NCI-H1417 (cell line): Measurements from ENCODE around the gene ZNRF3.
"Not testable (repeated sequence)": the region's sequence is repeated elsewhere in the genome, so short reads cannot be mapped to it uniquely, and the experiment has no call there.

Source experiments
- DNase-seq, 3 experiments: peaks; one replicate each; lab custom pipeline; 2025; lab: John Stamatoyannopoulos, UW

The ZNRF3 gene

GRCh38 chr22:28984482-28985158 lies 101.2 kb downstream of the ZNRF3 start:
- no peak for DNase-seq

DNA sequence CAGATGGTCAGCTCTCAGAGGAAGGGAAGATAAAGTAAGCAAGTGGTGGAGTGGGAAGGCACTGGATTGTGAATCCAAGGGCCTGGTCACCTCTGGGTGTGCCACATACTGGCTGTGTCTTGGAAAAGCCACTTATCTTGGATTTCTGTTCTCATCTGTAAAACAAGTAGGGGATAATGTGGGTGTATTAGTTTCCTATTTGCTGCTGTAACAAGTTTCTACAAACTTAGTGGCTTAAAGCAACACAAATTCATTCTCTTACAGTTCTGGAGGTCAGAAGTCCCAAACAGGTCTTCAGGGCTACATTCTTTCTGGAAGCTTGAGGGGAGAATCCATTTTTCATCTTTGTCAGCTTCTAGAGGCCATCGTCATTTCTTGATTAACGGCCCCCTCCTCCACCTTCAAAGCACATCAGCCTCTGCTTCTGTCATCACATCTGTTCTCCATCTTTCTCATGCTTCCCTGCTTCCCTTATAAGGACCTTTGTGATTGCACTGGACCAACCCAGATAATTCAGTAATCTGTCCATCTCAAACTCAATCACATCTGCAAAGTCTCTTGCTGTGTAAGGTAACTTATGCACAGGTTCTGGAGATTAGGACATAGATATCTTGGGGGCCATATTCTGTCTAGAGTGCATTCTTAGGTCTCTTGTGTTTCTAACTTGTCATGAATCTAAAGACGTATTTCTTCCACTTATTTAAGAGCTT lies 102.4 kb downstream of the ZNRF3 start:
- DNase-seq: no peak

DNA sequence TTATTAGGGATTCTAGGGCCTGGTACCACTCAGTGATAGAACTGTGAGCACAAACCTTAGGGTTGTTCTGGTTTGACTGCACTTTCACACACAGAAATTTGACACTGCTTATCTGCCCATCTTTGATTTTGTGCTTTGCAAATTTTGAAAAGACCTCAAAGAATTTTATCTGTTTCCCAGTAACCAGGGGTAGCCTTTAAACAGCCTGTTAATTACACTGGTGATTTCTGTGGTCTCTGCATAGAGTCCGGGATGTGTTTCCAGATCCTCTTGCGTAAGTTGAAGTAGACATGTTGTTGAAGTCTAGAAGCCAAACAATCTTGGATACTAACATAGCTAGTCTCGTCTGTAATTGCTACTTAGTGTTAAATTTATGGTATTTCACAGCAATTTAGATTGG lies 103.0 kb downstream of the ZNRF3 start:
- no peak for DNase-seq

DNA sequence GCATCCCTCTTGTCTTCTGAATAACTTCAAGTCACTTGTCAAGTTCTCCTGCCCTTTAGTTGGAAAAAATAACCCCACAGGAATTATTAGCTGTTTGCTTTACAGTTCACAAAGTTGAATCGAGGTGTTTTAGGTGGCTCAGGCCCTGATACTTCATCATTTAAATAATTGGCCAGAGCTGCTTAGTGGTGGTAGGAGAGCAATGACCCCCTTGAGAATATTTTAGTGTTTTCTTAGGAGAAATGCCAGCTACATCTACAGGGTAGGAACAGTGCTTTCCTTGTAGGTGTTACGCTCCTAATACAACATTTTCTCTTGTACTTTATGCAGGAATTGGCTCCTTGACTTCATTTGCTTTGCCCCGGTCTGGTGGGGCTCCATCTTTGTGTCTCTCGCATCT lies 105.1 kb downstream of the ZNRF3 start:
- DNase-seq: no peak

- DNase-seq: no peak
Measured at GRCh38 chr22:28989035-28989464, 105.7 kb downstream of the ZNRF3 start.

DNA sequence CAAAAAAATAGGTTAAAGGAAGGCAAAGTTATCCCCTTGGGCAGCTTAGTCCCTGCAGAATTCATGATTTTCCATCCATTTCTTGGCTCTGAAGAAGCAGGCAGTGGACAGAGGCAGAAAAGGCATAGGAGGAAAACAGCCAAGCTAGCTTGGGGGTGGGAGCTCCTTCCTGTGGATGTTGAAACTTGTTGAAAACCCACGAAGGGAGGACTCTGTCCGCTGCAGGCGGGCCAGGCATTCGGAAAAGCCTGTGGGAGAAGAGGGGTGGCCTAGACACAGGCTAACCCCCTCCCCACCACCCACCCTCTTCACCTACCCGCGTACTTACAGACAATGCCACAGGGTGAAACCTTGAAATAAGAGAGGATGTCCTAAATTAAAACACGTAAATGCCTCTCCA lies 106.1 kb downstream of the ZNRF3 start:
- no peak for DNase-seq

- no peak for DNase-seq
Measured at GRCh38 chr22:28989912-28990311, 106.5 kb downstream of the ZNRF3 start.

- peak in 1 of 3 experiments; percentile 22 for DNase-seq
Measured at GRCh38 chr22:28992565-28993356, 109.4 kb downstream of the ZNRF3 start.

DNA sequence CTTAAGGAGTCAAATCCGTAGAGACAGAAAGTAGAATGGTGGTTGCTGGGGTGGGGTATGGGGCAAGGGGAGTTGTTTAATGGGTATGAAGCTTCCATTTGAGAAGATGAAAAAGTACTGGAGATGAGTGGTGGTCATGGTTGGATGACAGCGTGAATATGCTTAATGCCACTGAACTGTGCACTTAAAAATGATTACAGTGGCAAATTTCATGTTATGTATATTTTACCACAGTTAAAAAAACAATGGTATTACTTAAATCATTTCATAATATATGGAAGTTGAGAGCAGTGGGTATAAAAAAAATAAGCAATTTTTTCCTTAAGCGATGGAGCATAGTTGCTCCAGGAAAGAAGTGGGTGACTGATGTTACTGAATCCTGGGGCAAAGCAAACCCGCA lies 111.2 kb downstream of the ZNRF3 start:
- DNase-seq: peak in 1 of 3 experiments; percentile 65

DNA sequence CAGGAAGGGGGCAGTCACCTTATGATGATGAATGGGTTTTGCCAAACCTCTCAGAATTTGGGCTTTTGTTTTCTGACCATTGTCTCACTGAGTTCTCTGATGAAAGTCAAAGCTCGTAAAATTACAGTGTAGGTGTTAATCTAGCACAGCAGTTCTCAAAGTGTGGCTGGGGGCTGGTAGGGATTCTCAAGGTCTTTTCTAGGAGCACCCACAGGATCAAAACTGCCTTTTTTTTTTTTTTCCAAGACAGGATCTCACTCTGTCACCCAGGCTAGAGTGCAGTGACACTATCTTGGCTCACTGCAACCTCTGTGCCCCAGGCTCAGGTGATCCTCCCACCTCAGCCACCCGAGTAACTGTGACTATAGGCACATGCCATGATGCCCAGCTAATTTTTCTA lies 112.2 kb downstream of the ZNRF3 start:
- DNase-seq: no peak

DNA sequence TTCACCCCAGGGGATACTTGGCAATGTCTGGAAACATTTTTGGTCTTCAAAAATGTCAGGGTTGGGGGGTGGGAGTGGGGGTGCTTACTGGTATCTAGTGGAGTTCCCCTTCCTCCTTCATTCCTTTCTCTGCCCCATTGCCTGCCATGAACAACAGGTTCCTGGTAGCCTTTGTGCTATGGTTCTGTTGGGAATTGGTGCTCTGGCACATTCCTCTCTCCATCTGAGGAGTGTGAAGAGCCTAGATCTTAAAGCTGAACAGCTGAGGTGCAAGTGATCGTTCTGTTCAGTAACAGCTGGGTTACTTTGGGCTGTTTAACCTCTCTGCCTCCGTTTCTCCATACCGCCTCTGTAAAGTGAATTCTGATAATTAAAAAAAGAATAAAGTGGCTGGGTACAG lies 114.0 kb downstream of the ZNRF3 start:
- DNase-seq: no peak

- DNase-seq: no peak
Measured at GRCh38 chr22:28998681-28999080, 115.3 kb downstream of the ZNRF3 start.

DNA sequence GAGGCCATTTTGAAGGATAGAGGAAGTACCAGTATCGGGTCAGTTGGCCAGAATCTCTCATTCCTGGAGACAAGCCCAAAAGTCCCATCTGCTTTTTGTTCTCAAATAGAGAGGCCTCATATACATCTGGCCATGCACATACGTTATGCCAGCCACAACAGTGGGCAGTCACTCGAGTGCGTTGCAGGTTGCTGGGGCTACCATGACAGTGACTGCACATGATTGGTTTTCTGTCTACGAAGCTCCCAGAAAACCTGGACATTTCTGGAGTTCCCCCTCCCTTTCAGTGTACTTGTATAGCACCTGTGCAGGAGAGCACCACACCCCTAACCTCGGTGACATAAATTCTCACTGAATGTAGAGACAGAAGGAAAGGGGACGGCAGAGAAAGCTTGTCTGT lies 116.1 kb downstream of the ZNRF3 start:
- peak in 1 of 3 experiments; percentile 53 for DNase-seq

- no peak for DNase-seq
Measured at GRCh38 chr22:28999919-29000556, 116.7 kb downstream of the ZNRF3 start.

DNA sequence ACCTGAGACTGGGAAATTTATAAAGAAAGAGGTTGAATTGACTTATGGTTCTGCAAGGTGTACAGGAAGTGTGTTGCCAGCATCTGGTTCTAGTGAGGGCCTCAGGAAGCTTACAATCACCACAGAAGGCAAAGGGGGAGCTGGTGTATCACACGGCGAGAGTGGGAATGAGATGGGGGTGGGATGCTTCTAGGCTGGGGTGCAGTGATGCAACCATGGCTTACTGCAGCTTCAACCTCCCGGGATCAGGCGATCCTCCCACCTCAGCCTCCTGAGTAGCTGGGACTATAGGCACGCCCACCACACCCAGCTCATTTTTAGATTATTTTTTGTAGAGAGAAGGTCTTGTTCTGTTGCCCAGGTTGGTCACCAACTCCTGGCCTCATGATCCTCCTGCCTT lies 117.3 kb downstream of the ZNRF3 start:
- no peak for DNase-seq

DNA sequence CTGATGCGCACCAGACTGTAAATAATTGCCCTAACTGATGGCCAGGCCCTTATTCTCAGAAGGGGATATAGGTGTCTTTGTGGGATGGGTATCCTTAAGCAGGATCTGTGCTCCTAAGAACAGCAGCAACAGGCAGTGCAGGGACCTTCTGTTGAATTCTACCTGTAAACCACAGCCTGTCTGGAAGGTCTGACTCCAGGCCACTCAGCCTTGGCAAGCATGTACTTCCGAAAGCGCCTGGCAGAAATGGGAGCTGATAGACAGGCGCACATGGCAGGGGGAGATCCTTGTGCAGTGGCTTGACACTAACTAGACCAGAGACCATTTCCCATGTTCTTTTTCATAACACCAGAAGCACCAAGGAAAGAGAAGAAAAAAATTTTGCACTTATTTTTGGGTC lies 119.2 kb downstream of the ZNRF3 start:
- DNase-seq: peak in 1 of 3 experiments; percentile 15

- no peak for DNase-seq
Measured at GRCh38 chr22:29003552-29003951, 120.2 kb downstream of the ZNRF3 start.

DNA sequence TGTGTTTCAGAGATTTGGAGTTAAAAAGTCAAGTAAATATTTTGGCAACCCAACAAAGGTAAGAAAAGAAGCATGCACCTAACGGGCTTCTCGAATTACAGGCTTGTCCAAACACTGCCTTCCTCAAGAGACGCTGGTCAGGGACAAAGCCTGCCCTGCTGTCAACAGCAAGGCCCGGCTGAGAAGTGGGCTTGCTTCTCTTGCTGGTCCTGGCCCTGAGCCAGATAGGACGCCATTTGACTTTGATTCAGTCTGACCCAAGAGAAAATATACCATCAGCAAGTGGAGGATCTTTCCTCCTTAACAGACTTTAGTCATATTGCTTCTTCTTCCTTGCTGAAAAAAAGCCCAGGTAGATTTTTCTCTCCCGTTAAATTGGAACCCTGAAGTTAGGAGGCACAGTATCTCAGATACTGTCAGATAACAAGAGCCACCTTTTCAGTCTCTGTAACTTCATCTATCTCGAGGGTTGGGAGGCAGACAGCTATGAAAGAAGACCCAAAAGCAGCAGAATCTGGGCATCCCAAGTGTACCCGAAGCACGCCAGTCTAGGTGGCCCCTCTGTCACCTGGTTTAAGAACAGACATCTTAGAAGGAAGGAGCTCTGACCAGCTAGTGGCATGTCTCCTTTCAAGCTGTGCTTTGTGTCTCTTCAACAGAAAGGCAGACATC lies 120.7 kb downstream of the ZNRF3 start:
- peak; percentile 46 to 72 (median 58) for DNase-seq

- peak; percentile 57 to 90 (median 74) for DNase-seq
Measured at GRCh38 chr22:29004647-29005371, 121.4 kb downstream of the ZNRF3 start.

GRCh38 chr22:29005754-29006153 lies 122.4 kb downstream of the ZNRF3 start:
- DNase-seq: not testable (repeated sequence)

GRCh38 chr22:29006346-29006745 lies 123.0 kb downstream of the ZNRF3 start:
- no peak for DNase-seq
